ENCODE measurements around the gene CDKN2B.

The CDKN2B gene

DNA sequence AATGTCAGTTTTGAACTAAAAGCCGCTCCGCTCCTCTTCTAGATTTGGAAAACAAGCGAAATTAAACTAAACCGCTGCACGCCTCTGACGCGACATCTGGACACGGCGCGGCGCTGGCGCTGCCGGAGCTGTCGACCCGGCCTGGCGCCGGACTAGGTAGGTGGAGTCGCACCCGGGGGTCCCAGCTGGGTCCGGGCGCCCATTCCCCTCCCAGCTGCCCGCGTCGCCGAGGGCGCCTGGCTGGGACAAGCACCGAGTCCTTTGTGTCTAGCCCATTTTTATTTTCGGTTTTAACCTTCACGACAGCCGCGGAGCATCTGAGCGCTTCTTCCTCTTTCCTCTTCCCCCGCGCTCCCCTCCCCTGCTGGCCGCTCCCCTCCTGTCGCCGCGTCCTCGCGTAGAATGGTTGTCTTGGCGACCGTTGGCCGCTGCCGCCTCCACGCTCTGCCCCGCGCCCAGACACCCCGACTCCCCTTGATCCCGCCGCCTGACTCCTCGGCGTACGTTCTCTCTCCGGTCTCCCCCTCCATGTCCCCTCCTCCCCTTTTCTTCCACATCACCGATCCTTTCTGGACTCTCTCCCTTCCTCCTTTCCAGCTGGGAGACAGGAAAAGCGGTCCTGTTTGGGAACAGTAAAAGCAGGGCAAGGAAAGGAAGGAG lies 14.0 kb downstream of the CDKN2B start:
- DNase-seq: no peak
- no peaks in the 10 kb centered on the region for H4K20me1 ChIP-seq (ENCODE audit: insufficient read depth, low read length)
- H3K4me3 ChIP-seq (ENCODE audit: low read length): no peak overlapping the region
- peak overlapping the region; percentile 16; the same call in 1 of the 2 replicates for H3K27ac ChIP-seq (ENCODE audit: low read length)
- no peaks in the 10 kb centered on the region for H3K9me2 ChIP-seq (replicated peaks; ENCODE audit: insufficient read depth, low read length)
- no peaks in the 10 kb centered on the region for H3K79me2 ChIP-seq (ENCODE audit: low read length)
- no peaks in the 10 kb centered on the region for H3K27me3 ChIP-seq (replicated peaks; ENCODE audit: insufficient read depth, low read length)
- no peak for TF ChIP-seq EZH2 (optimal IDR thresholded peaks at IDR 0.05; ENCODE audit: low read depth, low read length)
- TF ChIP-seq, protein P1, sequence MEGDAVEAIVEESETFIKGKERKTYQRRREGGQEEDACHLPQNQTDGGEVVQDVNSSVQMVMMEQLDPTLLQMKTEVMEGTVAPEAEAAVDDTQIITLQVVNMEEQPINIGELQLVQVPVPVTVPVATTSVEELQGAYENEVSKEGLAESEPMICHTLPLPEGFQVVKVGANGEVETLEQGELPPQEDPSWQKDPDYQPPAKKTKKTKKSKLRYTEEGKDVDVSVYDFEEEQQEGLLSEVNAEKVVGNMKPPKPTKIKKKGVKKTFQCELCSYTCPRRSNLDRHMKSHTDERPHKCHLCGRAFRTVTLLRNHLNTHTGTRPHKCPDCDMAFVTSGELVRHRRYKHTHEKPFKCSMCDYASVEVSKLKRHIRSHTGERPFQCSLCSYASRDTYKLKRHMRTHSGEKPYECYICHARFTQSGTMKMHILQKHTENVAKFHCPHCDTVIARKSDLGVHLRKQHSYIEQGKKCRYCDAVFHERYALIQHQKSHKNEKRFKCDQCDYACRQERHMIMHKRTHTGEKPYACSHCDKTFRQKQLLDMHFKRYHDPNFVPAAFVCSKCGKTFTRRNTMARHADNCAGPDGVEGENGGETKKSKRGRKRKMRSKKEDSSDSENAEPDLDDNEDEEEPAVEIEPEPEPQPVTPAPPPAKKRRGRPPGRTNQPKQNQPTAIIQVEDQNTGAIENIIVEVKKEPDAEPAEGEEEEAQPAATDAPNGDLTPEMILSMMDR (IDR thresholded peaks at IDR 0.05; ENCODE audit: low read length): no peak
- no peak for TF ChIP-seq EZH2phosphoT487 (IDR thresholded peaks at IDR 0.05; ENCODE audit: low read length)
- no peak overlapping the region for H3K4me2 ChIP-seq (ENCODE audit: low read depth, low read length)
- H3K9ac ChIP-seq (ENCODE audit: low read length): no peak overlapping the region
- H3F3A ChIP-seq (ENCODE audit: insufficient read depth, low read length): no peaks in the 10 kb centered on the region
- H2AFZ ChIP-seq (ENCODE audit: low read length): no peak overlapping the region
- no peaks in the 10 kb centered on the region for H3K9me3 ChIP-seq (replicated peaks; ENCODE audit: insufficient read depth, low read length)
- no peaks in the 10 kb centered on the region for H3K36me3 ChIP-seq (replicated peaks; ENCODE audit: insufficient read depth, low read length)
- no peaks in the 10 kb centered on the region for H3K4me1 ChIP-seq (ENCODE audit: low read length)

DNA sequence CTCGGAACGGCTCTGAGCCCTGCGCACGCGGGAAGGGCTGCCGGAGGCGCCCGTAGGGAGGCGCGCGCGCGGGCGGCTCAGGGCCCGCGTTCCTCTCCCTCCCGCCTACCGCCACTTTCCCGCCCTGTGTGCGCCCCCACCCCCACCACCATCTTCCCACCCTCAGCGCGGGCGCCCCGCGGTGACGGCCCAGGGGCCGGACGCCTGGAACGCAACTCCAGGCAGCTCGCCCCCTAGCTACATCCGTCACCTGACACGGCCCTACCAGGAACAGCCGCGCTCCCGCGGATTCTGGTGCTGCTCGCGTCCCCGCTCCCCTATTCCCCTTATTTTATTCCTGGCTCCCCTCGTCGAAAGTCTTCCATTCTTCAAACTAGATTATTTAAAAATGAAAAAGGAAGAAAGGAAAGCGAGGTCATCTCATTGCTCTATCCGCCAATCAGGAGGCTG lies 14.5 kb downstream of the CDKN2B start, which contains the start of gene CDKN2B-AS1:
CDKN2B-AS1 (plus strand) TSS at position 236 of the 450 bp plus-strand sequence.
- Histone ChIP-seq H3F3A (ENCODE audit: insufficient read depth, low read length) (no peaks in the 10 kb centered on the region), H3K4me1 (ENCODE audit: low read length) (no peaks in the 10 kb centered on the region), H3K4me2 (ENCODE audit: low read depth, low read length) (no peak within 1 kb of the TSS), H3K27ac (ENCODE audit: low read length) (peak within 1 kb of the TSS; percentile 16; the same call in 1 of the 2 replicates), H3K9me2 (replicated peaks; ENCODE audit: insufficient read depth, low read length) (no peaks in the 10 kb centered on the region), H3K9ac (ENCODE audit: low read length) (no peak within 1 kb of the TSS), H3K9me3 (replicated peaks; ENCODE audit: insufficient read depth, low read length) (no peaks in the 10 kb centered on the region), H4K20me1 (ENCODE audit: insufficient read depth, low read length) (no peaks in the 10 kb centered on the region), H3K4me3 (ENCODE audit: low read length) (no peak within 1 kb of the TSS), H2AFZ (ENCODE audit: low read length) (no peak within 1 kb of the TSS), H3K79me2 (ENCODE audit: low read length) (no peaks in the 10 kb centered on the region), H3K36me3 (replicated peaks; ENCODE audit: insufficient read depth, low read length) (no peaks in the 10 kb centered on the region), H3K27me3 (replicated peaks; ENCODE audit: insufficient read depth, low read length) (no peaks in the 10 kb centered on the region)
- no peak for TF ChIP-seq EZH2 (optimal IDR thresholded peaks at IDR 0.05; ENCODE audit: low read depth, low read length)
- no peak for TF ChIP-seq EZH2phosphoT487 (IDR thresholded peaks at IDR 0.05; ENCODE audit: low read length)
- TF ChIP-seq, protein P1 (IDR thresholded peaks at IDR 0.05; ENCODE audit: low read length): no peak
- no peak for DNase-seq

DNA sequence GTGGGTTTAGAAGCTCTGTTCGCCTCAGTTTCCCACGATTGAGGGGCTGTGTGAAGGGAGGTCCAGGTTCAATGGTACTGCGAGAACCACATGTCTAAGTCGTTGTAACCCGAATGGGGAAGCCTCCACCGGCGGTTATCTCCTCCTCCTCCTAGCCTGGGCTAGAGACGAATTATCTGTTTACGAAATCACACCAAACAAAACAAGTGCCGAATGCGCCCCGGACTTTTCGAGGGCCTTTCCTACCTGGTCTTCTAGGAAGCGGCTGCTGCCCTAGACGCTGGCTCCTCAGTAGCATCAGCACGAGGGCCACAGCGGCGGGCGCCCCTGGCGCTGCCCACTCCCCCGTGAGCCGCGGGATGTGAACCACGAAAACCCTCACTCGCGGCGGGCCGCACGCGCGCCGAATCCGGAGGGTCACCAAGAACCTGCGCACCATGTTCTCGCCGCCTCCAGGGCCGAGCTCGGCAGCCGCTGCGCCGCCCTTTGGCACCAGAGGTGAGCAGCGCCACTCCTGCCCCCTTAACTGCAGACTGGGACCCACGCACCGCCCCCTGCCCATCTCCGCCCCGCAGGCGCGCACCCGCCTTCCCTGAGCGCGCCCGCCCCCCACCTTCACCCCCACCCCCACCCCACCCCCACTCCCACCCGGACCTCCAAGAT lies 15.1 kb downstream of the CDKN2B start, which contains the start of gene CDKN2A:
CDKN2A (minus strand) TSS at position 500 of the 663 bp plus-strand sequence.
- TF ChIP-seq EZH2 (optimal IDR thresholded peaks at IDR 0.05; ENCODE audit: low read depth, low read length) (no peak), EZH2phosphoT487 (IDR thresholded peaks at IDR 0.05; ENCODE audit: low read length) (no peak)
- TF ChIP-seq, protein P1 (IDR thresholded peaks at IDR 0.05; ENCODE audit: low read length): no peak
- no peak for DNase-seq
- Histone ChIP-seq H3K4me2 (ENCODE audit: low read depth, low read length) (no peak within 1 kb of the TSS), H3K9me3 (replicated peaks; ENCODE audit: insufficient read depth, low read length) (no peaks in the 10 kb centered on the region), H3K27ac (ENCODE audit: low read length) (peak within 1 kb of the TSS; percentile 16; the same call in 1 of the 2 replicates), H3K4me1 (ENCODE audit: low read length) (no peaks in the 10 kb centered on the region), H3K9ac (ENCODE audit: low read length) (no peak within 1 kb of the TSS), H4K20me1 (ENCODE audit: insufficient read depth, low read length) (no peaks in the 10 kb centered on the region), H3K27me3 (replicated peaks; ENCODE audit: insufficient read depth, low read length) (no peaks in the 10 kb centered on the region), H3K36me3 (replicated peaks; ENCODE audit: insufficient read depth, low read length) (no peaks in the 10 kb centered on the region), H3F3A (ENCODE audit: insufficient read depth, low read length) (no peaks in the 10 kb centered on the region), H3K9me2 (replicated peaks; ENCODE audit: insufficient read depth, low read length) (no peaks in the 10 kb centered on the region), H3K4me3 (ENCODE audit: low read length) (no peak within 1 kb of the TSS), H2AFZ (ENCODE audit: low read length) (no peak within 1 kb of the TSS), H3K79me2 (ENCODE audit: low read length) (no peaks in the 10 kb centered on the region)

All from MM.1S (cell line).